Endodermal cell (in vitro differentiated cells): Measurements from ENCODE around the gene PKD2. TPM values are rescaled to one million over a fixed set of nuclear protein-coding genes. Genes with fewer than 3 reads are reported as not detected.
"Not testable (repeated sequence)": the region's sequence is repeated elsewhere in the genome, so short reads cannot be mapped to it uniquely, and the experiment has no call there.

Source experiments
- DNase-seq: peaks from one replicate; pipeline ENCODE4 v3.0.0-alpha.2; 2017
- H3K27ac ChIP-seq: 2 replicates; pipeline ENCODE4 v1.5.1; 2013; ENCODE audit warnings: mild to moderate bottlenecking, low read depth, low read length, moderate library complexity
- H3K27me3 ChIP-seq: 2 replicates; pipeline ENCODE4 v1.6.1; 2013; ENCODE audit warnings: mild to moderate bottlenecking, low read length, moderate library complexity; ENCODE audit not compliant: insufficient read depth, control insufficient read depth, poor library complexity, severe bottlenecking
- H3K36me3 ChIP-seq: 2 replicates; pipeline ENCODE4 v1.7.0; 2013; ENCODE audit warnings: mild to moderate bottlenecking, low read length, moderate library complexity; ENCODE audit not compliant: control insufficient read depth, insufficient read depth
- H3K4me1 ChIP-seq: one replicate; pipeline ENCODE4 v1.7.0; 2013; ENCODE audit warnings: low read length; ENCODE audit not compliant: control insufficient read depth, insufficient read depth
- H3K4me3 ChIP-seq: 2 replicates; pipeline ENCODE4 v1.5.1; 2013; ENCODE audit warnings: mild to moderate bottlenecking, low read length, moderate library complexity
- H3K9ac ChIP-seq: 2 replicates; pipeline ENCODE4 v1.6.1; 2013; ENCODE audit warnings: mild to moderate bottlenecking, low read length, moderate library complexity; ENCODE audit not compliant: poor library complexity, severe bottlenecking; ENCODE audit errors: extremely low read depth
- H3K9me3 ChIP-seq: 2 replicates; pipeline ENCODE4 v1.6.1; 2013; ENCODE audit warnings: mild to moderate bottlenecking, low read length, moderate library complexity; ENCODE audit not compliant: control insufficient read depth
- H3K27ac Mint-ChIP-seq: 2 replicates; pipeline ENCODE4 v1.8.0; 2020; ENCODE audit warnings: mixed read lengths
- H3K27me3 Mint-ChIP-seq: 2 replicates; pipeline ENCODE4 v1.8.0; 2021; ENCODE audit warnings: mild to moderate bottlenecking, mixed read lengths; ENCODE audit not compliant: insufficient read depth
- H3K36me3 Mint-ChIP-seq: 2 replicates; pipeline ENCODE4 v1.8.0; 2020; ENCODE audit warnings: low read depth, mixed read lengths
- H3K4me1 Mint-ChIP-seq: 2 replicates; pipeline ENCODE4 v1.8.0; 2020; ENCODE audit warnings: mixed read lengths
- H3K4me3 Mint-ChIP-seq: 2 replicates; pipeline ENCODE4 v1.8.0; 2020; ENCODE audit warnings: mild to moderate bottlenecking, moderate library complexity, mixed read lengths
- H3K9me3 Mint-ChIP-seq: 2 replicates; pipeline ENCODE4 v1.8.0; 2020; ENCODE audit warnings: mild to moderate bottlenecking, mixed read lengths
- WGBS, 2 experiments: methylation state at CpG; one replicate each; pipeline versions ENCODE4 v1.1.5 to v1.1.7; 2013; ENCODE audit warnings: missing lambda C conversion rate in 2 of 2, mixed read lengths in 1 of 2; ENCODE audit not compliant: insufficient coverage in 1 of 2, insufficient read length in 1 of 2; 5-methylcytosine and 5-hydroxymethylcytosine counted together
- total RNA-seq, 2 donors: library from RNA; stranded (reverse); fragmentation: NEBNext Ultra II Directional in 1 of 2; extraction: Animal tissue kit (Norgen Biotek cat#: 25700) in 1 of 2; gene quantifications; 2 replicates in 1 of 2; 3 replicates in 1 of 2; pipeline ENCODE4 v1.2.1, GENCODE V29; 2021
- TF ChIP-seq, protein P1 (sequence below): fragments of 200-600 bp; sonication (generic); conservative IDR thresholded peaks from 2 replicates; pipeline ENCODE4 v1.5.0; 2021; ENCODE audit warnings: antibody characterized with exemption, mild to moderate bottlenecking

Gene PKD2
- total RNA-seq, 2 donors from 2014 or later, result 31.4 to 34.2 TPM

DNA sequence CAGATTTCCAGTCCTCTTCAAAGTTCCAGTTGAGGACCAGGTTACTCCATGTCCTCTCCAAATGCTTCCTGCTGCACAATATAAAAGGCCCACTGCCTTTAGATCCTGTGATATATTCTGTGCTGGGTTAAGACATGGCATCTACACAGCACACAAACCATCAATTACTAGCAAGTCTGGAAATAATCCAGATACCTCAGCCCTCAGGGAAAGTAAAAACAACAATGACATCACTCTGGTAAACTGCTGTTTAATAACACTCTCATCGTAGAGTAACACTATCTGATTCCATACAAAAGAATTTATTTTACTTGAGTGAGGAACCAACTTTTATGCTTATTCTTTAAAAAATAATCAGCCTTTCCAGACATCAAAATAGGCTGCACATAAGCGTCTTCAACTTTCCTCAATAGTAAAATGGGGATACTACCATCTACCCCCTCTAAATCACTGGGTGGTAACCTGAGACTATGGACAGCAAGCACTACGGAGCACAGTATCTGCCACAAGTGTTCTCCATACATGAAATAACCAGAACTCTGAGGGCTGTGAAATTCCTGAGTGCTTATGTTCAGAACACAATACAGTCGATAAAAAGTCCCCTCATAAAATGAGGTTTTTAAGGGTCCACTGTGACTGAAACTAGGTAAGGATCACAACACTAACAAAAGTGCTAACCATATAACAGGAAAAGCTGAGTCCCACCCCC, 97.6 kb downstream of the PKD2 start:
- H3K27me3 Mint-ChIP-seq, result no peaks in the 10 kb centered on the region
- H3K4me3 ChIP-seq, result no peak overlapping the region
- H3K9ac ChIP-seq, result no peak overlapping the region
- WGBS, 2 experiments, result 84 to 89% methylated on average over 4 of the region's 4 CpGs
- no peaks in the 10 kb centered on the region for H3K4me1 ChIP-seq
- TF ChIP-seq, protein P1, sequence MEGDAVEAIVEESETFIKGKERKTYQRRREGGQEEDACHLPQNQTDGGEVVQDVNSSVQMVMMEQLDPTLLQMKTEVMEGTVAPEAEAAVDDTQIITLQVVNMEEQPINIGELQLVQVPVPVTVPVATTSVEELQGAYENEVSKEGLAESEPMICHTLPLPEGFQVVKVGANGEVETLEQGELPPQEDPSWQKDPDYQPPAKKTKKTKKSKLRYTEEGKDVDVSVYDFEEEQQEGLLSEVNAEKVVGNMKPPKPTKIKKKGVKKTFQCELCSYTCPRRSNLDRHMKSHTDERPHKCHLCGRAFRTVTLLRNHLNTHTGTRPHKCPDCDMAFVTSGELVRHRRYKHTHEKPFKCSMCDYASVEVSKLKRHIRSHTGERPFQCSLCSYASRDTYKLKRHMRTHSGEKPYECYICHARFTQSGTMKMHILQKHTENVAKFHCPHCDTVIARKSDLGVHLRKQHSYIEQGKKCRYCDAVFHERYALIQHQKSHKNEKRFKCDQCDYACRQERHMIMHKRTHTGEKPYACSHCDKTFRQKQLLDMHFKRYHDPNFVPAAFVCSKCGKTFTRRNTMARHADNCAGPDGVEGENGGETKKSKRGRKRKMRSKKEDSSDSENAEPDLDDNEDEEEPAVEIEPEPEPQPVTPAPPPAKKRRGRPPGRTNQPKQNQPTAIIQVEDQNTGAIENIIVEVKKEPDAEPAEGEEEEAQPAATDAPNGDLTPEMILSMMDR, result no peak
- H3K9me3 Mint-ChIP-seq, result no peaks in the 10 kb centered on the region
- no peaks in the 10 kb centered on the region for H3K9me3 ChIP-seq
- H3K27me3 ChIP-seq, result no peaks in the 10 kb centered on the region
- H3K36me3 Mint-ChIP-seq, result no peaks in the 10 kb centered on the region
- no peaks in the 10 kb centered on the region for H3K4me1 Mint-ChIP-seq
- no peak overlapping the region for H3K27ac ChIP-seq
- H3K27ac Mint-ChIP-seq, result no peak overlapping the region
- H3K36me3 ChIP-seq, result no peaks in the 10 kb centered on the region
- no peak for DNase-seq
- H3K4me3 Mint-ChIP-seq, result no peak overlapping the region

GRCh38 chr4:88106205-88106604, 98.8 kb downstream of the PKD2 start:
- Histone ChIP-seq H3K4me3 (no peak overlapping the region), H3K9ac (no peak overlapping the region), H3K27ac (no peak overlapping the region), H3K36me3 (no peaks in the 10 kb centered on the region), H3K9me3 (no peaks in the 10 kb centered on the region), H3K27me3 (no peaks in the 10 kb centered on the region), H3K4me1 (no peaks in the 10 kb centered on the region)
- Mint-ChIP-seq H3K4me1 (no peaks in the 10 kb centered on the region), H3K9me3 (no peaks in the 10 kb centered on the region), H3K27ac (no peak overlapping the region), H3K36me3 (no peaks in the 10 kb centered on the region), H3K27me3 (no peaks in the 10 kb centered on the region), H3K4me3 (no peak overlapping the region)
- WGBS, 2 experiments, result 91 to 100% methylated on average over 1 to 2 of the region's 3 CpGs
- DNase-seq, result no peak
- TF ChIP-seq, protein P1, result no peak

GRCh38 chr4:88107406-88108107, 100.1 kb downstream of the PKD2 start:
- H3K9ac ChIP-seq, result no peak overlapping the region
- Mint-ChIP-seq H3K27ac (no peak overlapping the region), H3K4me3 (no peak overlapping the region), H3K36me3 (no peaks in the 10 kb centered on the region), H3K27me3 (no peaks in the 10 kb centered on the region), H3K9me3 (no peaks in the 10 kb centered on the region), H3K4me1 (no peaks in the 10 kb centered on the region)
- no peak overlapping the region for H3K4me3 ChIP-seq
- TF ChIP-seq, protein P1, result no peak
- H3K9me3 ChIP-seq, result no peaks in the 10 kb centered on the region
- no peak for DNase-seq
- no peaks in the 10 kb centered on the region for H3K27me3 ChIP-seq
- no peak overlapping the region for H3K27ac ChIP-seq
- WGBS, 2 experiments, result 83 to 92% methylated on average over 2 of the region's 2 CpGs
- H3K4me1 ChIP-seq, result no peaks in the 10 kb centered on the region
- no peaks in the 10 kb centered on the region for H3K36me3 ChIP-seq

- DNase-seq, H3K36me3 ChIP-seq, H3K27ac Mint-ChIP-seq, H3K36me3 Mint-ChIP-seq, H3K4me1 ChIP-seq, H3K27me3 Mint-ChIP-seq, H3K4me3 Mint-ChIP-seq, H3K27me3 ChIP-seq, H3K9me3 Mint-ChIP-seq, H3K27ac ChIP-seq, H3K4me1 Mint-ChIP-seq, H3K4me3 ChIP-seq, H3K9ac ChIP-seq, H3K9me3 ChIP-seq: not testable (repeated sequence)
- 89 to 95% methylated on average over 3 to 7 of the region's 7 CpGs for WGBS, 2 experiments
These were observed 100.7 kb downstream of the PKD2 start for GRCh38 chr4:88108108-88108465.
